ENCODE results near the gene FRMD3.

GRCh38 chr9:83413367-83413766 is 124.8 kb downstream of the FRMD3 start:
- TF ChIP-seq CTCF (IDR thresholded peaks at IDR 0.05) (no peak), EP300 (IDR thresholded peaks at IDR 0.05) (no peak)
